Activated CD4-positive, CD25-positive, alpha-beta regulatory T cell treated with anti-CD3 and anti-CD28 coated beads, Interleukin-2, amount 50 U/mL, for 24 hours (primary cell): Measurements from ENCODE around the gene RBM47.
"Not testable (repeated sequence)": the region's sequence is repeated elsewhere in the genome, so short reads cannot be mapped to it uniquely, and the experiment has no call there.

Experiments used
- ATAC-seq, 2 donors: fragments of 150-1000 bp; cut with Tn5 transposase; one replicate each; pipeline ENCODE4 v1.10.0; 2021; ENCODE audit warnings: mild to moderate bottlenecking in 1 of 2, moderate library complexity in 1 of 2

RBM47 gene

DNA sequence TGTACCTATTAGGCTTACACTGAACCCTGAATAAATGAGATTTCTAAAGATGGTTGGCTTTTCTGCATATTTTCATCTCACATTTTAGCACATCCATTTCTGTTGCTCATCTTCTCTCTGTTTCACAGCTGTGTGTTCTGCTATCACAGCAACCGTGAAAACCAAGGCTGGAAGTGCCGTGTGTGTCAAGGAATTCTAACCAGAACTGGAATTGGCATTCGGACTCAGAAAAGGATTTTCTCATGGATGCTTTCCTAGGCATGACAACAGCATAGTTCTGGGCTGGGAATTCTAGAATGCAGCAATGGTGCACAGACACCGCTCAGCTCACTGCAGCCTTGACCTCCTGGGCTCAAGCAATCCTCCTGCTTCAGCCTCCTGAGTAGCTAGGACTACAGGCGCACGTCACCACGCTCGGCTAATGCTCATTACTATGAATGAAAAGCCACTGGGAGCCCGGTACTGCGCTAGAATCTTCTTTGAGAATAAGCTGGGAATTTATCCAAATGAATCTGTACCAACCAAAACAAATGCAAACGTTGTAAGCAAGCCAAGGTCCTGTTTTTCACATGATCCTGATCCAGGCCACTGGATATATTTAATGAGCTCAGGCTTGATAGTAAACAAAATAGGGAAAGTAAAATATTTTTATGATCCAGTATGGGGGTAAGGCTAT lies 105.2 kb downstream of the RBM47 start:
- no peak for ATAC-seq

DNA sequence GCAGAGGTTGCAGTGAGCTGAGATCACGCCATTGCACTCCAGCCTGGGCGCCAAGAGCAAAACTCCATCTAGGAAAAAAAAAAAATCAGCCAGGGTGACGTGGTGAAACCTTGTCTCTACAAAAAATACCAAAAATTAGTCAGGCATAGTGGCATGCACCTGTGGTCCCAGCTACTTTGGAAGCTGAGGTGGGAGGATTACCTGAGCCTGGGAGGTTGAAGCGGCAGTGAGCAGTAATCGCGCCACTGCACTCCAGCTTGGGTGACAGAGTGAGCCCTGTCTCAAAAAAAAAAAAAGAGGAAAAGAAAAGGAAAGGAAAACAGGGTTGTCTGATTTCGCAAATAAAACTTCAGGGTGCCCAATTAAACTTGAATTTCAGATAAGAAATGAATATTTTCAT lies 106.1 kb downstream of the RBM47 start:
- no peak for ATAC-seq

DNA sequence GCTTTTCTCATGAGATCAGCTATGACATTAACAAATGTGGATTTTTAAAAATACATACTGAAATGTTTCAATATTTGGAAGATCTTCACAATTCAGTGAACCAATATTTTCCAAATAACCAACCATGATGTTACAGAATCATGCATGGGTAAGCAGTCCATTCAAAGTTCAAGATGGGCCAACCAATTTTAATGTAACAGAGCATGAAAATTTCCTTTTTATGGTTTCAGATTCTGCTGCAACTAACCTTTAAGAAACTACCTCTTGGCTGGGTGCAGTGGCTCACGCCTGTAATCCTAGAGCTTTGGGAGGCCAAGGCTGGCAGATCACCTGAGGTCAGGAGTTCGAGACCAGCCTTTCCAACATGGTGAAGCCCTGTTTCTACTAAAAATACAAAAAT lies 107.7 kb downstream of the RBM47 start:
- ATAC-seq, result no peak

DNA sequence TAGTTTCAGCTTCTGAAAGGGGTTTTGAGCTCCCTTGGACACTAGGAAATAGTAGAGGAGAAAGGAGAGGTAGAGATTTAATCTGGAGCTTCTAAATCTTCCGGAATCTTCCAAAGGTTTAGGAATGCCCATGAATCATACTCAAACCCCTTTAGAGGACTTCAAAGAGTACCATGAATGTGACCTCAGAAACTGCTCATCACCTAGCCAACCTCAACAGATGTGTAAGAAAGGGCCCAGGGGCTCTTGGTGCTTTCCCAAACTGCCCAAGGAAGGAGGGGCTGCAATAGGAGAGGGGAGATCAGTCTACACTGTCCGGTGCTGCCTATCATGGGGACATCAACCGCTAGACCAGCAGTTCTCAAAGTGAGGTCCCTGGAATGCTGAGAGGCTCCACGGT lies 109.1 kb downstream of the RBM47 start:
- no peak for ATAC-seq

DNA sequence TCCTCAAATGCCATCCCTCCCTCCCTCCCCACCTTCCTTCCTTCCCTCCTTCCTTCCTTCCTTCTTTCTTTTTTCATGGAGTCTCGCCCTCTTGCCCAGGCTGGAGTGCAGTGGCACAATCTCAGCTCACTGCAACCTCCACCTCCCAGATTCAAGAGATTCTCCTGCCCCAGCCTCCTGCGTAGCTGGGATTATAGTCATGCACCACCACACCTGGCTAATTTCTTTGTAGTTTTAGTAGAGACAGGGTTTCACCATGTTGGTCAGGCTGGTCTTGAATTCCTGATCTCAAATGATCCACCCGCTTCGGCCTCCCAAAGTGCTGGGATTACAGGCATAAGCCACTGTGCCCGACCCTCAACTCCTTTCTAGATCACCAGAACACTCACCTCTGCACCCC lies 112.6 kb downstream of the RBM47 start:
- not testable (repeated sequence) for ATAC-seq

DNA sequence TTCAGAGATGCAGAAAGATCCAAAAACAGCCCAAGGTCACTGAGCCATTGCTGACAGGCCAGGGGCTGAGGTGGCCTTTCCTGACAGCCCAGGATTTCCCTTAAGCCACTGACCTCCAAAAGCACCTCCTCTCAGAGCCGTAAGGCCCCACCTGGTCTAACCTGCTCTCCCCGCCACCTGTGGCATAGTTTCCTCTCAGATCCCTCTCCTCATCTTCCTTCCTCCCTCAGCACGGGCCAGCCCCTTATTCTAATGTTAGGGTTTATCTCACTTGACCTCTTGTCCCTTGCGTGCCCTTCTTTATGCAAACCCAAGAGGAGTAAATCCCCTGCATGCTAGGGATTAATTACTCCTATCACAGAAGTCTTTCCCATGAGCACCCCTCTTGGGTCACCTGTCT lies 113.0 kb downstream of the RBM47 start:
- no peak for ATAC-seq

DNA sequence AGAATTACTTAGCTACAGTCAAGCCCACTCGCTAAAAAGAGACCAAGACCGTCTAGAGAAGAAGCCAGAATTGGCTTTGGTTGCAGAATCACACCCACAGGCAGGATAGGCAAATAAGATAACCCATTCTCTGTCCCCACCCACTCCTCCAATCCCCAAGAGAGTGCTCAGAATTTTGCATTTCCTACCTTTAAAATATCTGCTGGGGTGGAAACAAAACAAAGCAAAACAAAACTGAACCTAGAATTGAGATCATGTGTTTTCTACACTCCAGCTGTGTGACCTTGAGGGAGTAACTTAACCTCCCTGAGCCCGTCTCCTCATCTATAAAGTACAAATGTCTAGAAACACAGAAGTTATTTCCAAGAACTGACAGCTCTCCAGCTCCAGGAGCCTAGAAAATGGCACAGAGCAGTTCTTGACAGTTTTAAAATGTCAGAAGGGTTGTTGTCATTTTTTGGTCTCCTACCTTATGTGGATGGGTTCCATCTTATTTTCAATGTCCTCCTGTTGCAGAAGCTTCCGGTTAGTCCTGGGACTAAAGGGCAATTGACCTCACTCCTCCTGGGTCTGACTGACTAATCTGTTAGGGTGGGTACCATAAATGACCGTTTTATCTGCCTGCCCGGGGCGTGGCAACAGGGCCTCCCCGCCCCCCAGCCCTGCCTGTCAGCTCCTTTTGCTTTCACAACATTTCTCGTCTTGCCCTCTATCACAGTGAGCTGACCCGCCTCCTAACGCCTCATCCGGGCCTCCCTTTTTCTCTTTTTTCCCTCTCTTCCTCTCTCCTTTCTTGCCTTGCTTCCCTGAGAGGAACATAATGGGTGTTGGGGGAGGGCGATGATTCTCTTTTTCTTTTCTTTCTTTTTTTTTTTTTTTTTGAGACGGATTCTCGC lies 114.0 kb downstream of the RBM47 start:
- ATAC-seq, result peak; percentile 63 to 68

DNA sequence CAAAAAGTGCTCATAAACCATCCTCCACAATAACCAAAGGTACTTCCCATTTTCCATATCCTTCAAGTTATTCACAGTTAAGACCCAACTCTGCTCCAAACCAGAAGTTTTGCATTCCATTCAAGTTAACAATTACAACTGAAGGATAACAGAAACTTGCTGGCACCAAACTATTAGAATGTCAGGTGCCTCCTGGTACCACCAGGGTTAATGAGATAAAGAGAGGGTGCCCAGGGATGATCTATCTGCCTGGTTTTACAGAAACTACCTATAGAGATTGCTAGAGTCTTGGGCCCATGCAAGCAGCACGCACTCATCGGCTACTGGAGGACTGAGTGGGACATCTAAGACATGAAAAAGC lies 114.6 kb downstream of the RBM47 start:
- ATAC-seq, result no peak

DNA sequence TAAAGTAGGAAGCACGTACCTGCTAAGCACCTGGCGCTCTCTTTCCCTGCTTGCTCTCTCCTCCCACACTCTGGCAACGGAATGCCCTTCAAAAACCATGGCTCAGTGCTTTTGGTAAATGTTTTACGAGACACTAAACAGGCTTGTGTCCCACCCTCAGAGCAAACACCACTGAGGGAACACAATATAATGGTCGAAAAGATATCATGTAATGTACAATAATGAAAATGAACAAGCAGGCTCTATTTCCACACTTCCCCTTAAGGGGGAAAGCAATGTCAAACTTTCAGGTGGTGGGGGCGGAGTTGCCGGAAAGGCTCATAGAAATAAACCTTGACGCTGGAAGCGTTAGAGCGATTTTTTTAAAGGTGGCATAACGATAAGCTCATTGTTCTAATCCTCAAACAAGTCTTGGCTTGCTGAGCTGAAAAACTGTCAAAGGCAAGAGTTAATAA lies 115.1 kb downstream of the RBM47 start:
- no peak for ATAC-seq

DNA sequence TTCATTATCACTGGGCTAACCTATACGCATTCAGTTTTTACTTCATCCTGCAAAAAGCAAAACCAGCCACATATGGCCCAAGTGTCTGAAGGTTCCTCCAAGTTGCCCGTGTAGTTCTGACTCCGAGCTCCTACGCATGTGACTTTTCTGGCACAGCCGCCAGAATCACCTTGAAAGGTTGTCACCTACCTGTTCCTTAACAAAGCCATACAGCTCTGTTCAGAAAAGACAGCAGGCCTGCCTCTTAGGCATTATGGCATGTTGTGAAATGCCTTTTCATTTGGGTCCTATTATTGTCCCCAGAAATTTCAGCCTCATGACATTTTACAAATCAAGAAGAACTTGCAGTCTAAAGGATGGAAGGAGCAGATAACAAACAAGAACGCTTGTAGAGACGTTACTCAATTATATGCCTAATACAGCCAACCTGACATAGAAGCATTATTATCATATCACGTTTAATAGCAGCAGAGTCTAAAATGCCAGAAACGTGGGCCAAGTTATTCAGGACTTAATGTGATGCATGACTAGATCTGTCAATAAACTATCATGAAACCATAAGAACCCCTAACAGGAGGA lies 118.5 kb downstream of the RBM47 start:
- ATAC-seq, result no peak

DNA sequence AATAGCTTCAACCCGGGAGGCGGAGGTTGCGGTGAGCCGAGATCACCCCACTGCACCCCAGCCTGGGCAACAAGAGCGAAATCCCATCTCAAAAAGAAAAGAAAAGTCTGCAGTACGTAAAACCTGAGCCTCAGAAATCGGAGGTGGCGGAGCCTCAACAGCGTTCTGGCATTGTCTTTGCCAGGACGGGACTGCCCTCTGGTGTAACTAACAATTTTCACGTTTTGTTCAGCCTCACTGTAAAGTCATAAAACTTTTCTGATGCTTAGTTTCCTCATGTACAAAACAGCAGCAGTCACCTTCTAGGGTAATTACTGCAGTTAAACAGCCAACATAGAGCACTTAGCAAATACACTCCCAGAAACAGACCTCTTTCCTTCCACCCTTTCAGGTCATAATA lies 121.7 kb downstream of the RBM47 start:
- ATAC-seq, result no peak

DNA sequence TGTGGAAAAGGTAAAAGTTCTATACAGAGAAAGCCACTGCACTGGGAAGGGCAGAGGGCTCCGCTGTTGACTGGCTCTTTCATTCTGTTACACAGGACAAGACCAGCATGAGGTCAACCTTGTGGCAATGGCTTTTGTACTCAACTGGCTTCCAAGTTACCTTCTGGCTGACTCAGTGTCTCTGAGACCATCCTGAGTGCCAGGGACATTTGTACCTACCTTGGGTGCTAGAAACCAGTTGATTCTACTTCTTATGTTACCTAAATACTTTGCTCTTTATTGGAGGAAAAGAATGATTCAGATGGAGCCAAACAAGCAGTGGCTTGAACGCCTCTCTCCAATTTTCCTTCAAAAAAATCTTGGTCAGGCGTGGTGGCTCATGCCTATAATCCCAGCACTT lies 123.2 kb downstream of the RBM47 start:
- no peak for ATAC-seq

DNA sequence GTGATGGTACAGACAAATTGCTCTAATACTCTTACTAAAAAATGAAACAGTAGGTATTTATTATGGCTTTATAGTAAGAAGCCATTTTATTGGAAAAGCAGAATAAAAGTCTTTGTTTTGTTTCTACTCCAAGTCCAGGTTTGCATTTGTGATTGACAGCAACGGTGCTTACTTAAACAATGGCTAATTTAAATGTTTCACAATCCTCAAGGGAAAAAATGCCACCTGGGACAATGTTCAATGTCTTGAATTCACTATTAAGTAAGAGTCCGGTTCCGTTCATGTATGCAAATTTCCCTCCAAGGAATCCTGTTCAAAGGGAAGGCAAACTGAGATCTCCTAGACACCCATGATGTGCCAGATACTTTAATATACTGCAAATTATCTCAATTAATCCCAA lies 123.6 kb downstream of the RBM47 start:
- ATAC-seq, result no peak

DNA sequence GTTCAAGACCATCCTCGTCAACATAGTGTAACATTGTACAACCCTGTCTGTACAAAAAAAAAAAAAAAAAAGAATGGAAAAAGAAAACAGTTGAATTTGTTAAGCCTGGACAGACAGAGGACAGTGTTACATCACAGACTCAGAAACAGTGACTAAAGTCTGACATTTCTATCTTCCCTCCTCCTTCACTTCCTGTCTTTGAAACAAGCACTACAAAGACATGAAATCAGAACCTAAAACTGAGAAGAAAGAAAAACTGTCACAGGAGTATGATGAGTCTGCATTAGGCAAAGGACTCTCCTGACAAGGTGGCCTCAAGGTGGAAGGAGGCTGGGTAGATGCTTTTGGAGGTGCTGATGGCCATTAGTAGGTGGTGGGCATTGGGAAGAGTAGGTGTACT lies 126.7 kb downstream of the RBM47 start:
- ATAC-seq, result peak; percentile 88 to 92

DNA sequence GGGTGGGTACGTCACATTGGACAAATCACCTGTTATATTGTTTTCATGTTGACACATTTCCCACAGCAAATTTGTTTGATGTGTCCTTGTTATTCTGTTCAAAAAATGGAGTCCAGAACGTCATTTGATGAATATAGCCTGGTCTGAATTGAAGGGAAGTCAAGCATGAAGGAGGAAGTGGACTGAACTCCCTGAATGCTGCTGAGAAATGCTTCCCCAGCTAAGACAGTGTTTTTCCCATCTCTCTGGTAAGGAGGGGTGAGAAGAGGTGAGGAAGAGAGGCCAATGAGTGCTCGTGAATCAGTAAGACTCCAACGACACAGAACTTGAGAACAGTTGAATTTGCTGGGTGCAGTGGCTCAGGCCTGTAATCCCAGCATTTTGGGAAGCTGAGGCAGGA lies 127.4 kb downstream of the RBM47 start:
- no peak for ATAC-seq

DNA sequence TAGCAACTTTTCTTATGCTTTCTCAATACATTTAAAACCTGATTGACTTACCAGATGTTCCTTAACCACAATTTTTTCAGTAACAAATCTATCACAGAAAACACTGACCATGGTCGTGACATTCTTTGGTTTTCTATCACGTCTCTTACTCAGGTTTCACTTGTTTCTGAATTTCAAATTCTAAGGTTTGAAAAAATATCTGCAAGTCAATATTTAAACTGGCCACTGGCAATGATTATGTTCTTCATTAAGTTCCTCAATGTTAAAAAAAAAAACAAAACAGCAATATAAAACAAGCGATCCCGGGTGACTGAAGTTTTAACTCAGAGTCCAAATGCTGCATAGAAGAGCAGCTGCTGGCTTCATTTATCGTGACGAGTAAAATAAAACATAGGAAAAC lies 128.9 kb downstream of the RBM47 start:
- no peak for ATAC-seq

DNA sequence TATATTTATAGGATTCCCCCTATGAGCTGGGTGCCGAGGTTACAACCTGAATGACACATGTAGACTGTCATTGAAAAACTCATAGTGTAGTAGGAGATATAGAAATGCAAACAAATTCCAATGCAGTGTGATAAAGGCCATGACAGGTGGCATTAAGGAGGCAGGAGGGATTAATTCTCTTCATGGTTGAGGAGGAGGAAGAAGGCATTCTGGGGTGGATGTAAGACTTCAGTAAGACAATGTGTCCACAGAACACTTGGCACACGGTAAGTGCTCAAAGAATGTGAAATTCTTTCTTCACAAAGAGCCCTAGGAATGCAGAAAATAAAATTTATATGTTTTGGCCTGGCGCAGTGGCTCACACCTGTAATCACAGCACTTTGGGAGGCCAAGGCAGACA lies 136.5 kb downstream of the RBM47 start:
- ATAC-seq, result no peak

DNA sequence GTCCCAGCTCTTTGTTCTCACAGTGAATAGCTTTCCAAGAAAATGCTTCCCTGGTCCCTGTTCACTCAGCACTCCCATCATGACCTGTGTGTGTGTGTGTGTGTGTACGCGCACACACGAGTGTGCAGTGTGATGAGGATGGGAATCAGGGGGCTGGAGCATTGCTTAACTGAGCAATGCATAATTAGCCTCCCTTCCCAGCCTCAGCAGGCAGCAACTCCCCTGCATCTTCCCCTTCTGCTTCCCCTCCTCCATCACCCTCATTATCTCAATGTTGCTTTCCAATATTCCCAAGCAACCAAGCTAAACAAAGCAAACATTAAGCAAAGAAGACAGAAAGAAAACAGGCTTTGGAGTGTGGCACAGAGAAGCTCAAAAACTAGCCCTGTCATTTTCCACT lies 137.0 kb downstream of the RBM47 start:
- ATAC-seq, result no peak

DNA sequence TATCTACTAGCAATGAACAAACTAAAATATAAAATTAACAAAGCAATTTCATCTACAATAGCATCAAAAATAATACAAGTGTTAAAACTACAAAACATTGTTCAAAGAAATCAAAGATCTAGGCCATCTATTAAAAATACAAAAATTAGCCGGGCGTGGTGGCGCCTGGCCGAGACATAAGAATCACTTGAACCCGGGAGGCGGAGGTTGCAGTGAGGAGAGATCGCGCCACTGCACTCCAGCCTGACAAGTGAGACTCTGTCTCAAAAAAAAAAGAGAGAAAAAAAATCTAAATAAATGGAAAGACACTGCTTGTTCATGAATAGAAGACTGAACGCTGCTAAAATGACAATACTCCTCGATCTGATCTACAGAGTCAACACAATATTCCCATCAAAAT lies 139.2 kb downstream of the RBM47 start:
- ATAC-seq, result no peak

DNA sequence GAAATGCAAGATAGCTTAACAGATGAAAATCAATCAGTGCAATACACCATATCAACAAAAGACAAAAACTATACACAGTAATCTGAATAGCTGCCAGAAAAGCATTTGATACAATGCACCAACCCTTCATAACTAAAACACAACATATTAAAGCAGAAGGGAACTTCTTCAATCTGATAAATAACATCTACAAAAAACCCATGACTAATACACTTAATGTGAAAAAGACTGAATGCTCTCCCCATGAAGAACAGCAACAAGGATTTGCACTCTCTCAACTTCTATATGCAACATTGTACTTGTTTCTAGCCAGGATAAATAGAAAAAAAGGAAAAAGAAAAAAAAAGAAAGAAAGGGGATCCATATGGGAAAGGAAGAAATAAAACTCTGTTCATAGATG lies 139.7 kb downstream of the RBM47 start:
- ATAC-seq, result no peak

DNA sequence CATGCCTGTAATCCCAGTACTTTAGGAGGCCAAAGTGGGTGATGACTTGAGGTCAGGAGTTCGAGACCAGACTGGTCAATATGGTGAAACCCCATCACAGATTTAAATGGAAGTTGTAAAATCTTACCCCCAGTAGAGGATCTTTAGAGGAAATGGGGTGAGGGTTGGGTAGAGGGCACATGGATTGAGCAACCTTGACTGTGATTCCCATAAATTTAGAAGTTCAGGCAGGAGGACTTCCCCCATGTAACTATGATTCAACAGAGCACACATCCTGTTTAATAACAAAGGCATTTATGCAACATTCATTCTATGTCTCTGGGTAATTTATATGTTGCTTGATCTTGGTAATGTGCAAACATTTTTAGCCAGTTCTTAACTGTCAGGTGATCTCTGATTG lies 143.1 kb downstream of the RBM47 start:
- ATAC-seq, result no peak

DNA sequence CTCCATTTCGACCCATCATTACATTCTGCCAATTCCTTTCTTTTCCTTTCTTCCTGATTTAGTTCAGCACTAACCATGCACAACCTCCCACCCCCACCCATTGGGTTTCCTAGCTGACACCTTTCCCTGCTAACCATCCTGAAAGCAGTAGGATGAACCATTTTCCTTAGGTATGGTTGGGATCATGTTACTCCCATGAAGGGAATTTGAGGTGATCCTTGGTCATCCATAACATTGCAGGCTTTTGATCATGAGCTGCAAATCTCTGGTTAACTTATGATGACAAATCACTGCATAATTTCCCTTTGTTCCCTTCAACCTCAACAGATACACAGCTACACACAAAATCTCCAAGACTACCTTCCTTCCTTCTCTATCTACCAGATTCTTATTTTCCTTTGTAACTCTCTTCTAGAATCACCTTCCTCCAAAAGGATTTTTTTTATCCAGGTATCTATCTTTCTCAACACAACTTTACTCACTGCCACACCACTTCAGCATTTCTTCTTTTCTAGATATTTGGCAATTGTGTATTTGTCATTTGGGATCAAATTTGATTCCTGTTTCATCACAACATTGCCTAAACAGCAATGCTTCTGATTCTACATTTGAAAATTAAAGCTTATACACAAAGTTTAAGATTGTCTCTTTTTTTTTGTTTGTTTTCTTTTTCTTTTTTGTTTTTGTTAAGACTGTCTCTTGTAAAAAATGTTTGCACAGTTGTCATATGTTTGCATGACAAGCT lies 145.1 kb downstream of the RBM47 start:
- ATAC-seq, result no peak

DNA sequence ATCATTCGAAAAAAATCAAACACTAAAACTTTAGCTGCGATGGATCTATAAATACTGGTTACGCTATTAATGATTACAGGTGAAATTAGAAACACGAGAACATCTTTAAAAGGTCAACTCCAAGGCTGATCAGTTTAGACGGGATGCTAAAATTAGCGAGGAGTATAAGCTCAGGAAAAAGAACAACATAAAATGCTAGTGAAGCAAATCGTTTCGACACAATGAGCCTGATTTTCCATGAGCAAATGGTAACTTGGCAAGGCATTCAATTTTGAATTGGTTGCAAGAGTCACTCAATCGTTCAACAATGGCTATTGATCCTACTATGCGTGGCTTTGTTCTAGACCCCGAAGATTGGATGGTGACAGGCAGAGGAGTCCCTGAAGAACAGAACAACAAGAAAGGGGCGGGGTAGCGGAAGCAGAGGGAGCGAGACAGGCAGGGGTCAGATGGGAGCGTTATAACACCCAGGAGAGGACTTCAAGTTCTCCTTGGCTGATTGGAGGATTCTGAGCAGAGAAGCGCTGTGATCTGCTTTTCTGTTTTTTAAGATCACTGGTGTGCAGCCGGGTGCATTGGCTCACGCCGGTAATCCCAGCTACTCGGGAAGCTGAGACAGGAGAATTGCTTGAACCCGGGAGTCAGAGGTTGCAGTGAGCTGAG lies 146.5 kb downstream of the RBM47 start:
- ATAC-seq, result no peak
